Activated T-cell treated with anti-CD3 and anti-CD28 coated beads, Interleukin-2, amount 50 U/mL, for 48 hours (primary cell): ENCODE data around the gene ATP1B2.
"Not testable (repeated sequence)": the region's sequence is repeated elsewhere in the genome, so short reads cannot be mapped to it uniquely, and the experiment has no call there.

Source experiments
- DNase-seq, 2 experiments: peaks; one replicate each; pipeline ENCODE4 v3.0.0-alpha.2; 2020

Gene ATP1B2, protein sequence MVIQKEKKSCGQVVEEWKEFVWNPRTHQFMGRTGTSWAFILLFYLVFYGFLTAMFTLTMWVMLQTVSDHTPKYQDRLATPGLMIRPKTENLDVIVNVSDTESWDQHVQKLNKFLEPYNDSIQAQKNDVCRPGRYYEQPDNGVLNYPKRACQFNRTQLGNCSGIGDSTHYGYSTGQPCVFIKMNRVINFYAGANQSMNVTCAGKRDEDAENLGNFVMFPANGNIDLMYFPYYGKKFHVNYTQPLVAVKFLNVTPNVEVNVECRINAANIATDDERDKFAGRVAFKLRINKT

DNA sequence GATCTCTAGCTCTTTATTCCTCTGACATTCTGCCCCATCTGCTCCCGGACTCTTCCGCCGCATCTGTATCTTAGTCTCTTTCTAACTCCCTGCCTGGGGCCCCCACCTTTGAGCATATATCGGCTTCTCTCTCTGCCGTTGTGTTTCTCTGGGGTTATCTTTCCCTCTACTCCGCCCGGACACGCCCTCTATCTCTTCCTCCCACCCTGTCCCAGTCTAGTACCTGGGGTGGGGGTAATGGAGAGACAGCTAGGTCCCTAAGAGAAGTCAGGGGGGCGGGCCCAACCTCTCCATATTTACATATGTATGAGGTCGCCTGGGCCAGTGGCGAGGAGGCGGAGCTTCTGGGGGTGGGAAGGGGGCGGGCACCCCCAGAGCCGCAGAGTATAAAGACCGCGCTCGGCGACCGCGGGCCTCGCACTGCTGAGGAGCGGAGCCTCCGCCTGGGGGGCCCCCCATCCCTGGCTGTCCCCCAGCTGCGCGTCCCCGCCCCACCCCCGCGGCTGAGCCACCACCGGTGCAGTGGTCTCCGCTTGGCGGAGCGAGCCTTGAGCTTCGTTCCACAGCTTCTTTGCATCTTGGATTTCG lies at the start of gene ATP1B2:
Gene ATP1B2 (plus strand): TSS at position 418 of the 588 bp plus-strand sequence. CDS start 593 bp downstream, outside the sequence.
- peak; percentile 77 to 81 for DNase-seq

DNA sequence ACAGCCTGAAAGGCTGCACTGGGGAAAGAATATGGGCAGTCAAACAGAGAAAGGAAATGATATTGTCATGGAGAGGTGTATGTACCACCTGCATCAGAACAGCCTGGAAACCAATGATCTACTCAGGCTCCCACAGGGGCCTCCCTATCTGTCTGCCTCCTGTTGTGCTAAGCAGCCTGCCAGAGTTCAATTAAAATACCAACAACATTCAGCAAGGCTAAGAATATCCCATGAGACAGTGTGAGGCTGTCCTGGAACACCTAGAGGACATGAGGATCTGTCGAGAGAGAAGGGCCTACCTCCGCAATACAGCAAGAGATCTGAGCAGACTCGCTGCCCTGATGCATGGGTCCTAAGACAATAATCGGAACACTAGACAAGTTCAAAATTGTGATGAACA lies 44.4 kb upstream of the ATP1B2 start:
- no peak for DNase-seq

DNA sequence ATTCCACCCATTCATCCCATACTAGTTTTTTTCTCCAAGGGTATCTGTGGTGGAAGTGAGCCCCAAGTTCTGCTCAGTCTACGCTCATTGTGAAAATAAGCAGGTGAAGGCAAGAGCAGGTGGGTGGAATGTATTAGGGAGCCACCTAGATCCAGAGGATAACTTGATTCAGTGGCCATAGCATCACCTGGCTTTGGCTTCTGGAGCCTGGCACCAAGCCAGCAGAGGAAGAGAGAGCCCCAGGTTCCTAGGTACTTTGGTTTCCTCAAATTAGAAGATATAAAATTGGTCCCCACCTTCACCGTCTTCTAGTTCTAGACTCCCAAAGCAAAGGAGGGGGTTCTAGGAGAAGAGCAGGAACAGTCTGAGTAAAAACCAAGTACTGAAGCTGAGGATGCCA lies 40.1 kb upstream of the ATP1B2 start:
- DNase-seq, result no peak

DNA sequence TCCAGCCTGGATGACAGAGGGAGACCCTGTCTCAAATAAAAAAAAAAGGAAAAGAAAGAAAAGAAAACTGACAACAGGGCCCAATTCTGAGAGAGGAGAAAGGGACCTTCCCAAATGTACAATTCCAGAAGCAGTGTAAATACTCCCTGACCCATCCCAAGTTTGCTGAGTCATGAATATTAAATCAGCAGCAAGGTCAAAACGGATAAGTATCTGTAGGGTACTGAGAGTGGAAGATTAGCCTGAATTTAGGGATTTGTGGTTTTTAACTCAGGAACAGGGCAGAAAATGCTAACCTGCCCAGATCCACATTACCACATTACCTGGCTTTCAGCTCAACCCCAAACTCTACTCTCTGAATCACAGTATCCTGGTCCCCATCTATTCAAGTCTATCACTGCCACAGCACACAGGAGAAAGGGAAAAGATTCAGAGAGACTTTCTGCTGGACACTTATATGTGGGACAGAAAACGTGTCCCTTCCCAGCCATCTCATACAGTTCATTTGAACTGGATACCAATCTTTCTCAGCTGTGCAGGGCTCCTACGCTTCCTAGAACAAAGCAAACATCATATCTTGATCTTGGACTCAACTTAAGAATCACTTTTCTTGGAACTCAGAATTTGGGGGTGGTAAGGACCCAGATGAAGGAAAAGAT lies 39.0 kb upstream of the ATP1B2 start:
- DNase-seq, result no peak

DNA sequence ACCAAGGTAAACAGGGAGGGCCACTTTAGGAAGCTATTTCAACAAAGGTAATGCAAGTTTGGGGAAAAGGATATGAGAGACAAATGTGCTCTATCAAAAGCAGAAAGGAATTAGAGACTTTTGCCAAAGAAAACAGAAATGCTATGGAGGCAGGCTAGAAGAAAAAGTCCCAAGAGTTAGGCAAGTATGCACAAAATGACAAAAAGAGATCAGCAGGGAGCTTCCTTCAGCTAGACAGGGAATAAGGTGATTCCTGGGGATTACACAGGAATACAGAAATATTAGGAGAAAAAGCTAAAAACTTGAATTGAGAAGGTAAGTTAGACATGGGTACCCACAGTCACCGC lies 38.5 kb upstream of the ATP1B2 start:
- DNase-seq, result no peak

DNA sequence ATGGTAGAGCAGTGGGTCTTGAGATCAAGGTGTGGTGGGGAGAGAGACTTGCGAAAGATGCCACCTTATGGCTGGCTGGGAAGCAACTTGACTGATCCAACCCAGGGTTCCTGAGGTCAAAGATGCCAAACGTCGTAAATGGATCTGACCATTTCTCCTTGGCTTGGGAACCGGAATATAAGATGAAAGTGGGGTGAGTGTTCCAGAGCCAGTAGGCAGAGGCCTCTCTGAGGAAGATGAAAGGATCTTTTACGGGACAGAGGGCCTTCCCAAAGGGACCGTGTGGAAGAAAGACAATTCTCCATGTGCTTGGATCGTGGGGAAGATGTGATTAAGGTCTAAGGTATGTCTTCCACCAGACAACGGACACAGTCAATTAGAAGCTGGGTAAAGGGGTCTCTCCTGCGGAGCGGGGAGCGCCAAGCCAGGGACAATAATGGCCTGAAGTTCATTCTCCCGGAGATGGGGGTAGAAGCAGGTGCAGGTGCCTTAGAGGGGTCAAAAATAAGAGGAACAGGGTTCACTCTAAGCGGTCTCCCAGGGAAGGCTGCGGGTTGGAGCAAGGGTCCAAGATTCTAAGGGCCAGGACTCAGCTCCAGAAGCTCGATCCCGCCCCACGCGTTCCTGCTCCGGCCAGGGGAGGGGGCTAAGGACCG lies 36.8 kb upstream of the ATP1B2 start:
- peak; percentile 23 to 29 for DNase-seq

DNA sequence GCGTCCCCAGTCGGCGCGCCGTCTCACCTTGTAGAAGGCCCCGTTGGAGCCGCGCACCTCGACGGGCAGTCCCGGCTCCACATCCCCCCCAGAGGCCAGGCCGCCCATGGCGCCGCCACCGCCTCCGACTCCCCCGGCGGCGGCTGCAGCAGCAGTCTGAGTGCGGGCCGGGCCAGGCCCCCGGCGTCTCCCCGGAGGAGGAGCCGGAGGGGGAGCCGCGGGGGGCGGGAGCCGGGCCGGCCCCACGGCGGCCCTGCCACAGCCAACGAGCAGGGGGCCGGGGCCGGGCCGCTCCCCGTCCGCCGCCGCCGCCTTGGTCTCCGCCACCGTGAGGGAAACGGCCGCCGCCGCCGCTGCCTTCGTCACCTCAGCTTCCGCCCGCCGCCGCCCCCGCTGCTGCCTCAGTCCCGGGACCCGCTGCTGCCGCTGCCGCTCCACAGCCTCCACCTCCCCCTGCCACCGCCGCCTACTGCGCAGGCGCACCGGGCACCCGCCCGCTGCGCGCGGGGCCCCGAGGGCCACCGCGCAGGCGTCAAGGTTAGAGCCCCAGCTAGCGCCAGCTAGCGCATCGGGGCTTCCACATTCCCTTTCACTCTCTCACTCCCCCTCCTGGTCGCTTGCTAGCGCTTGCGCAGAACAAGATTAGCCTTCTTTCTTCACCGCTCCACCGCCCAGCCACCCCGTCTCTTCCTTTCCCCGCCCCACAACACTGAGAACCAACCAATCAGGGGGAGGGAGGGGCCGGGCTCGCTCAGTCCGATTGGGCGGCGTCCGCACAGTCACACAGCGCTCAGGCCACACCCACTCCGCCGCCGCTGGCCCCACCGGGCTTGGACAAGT lies 36.1 kb upstream of the ATP1B2 start, which contains the start of gene FXR2:
Gene FXR2 (minus strand): TSS at position 473 of the 840 bp plus-strand sequence. CDS start 365 bp downstream, at position 108.
- DNase-seq, result peak; percentile 99

DNA sequence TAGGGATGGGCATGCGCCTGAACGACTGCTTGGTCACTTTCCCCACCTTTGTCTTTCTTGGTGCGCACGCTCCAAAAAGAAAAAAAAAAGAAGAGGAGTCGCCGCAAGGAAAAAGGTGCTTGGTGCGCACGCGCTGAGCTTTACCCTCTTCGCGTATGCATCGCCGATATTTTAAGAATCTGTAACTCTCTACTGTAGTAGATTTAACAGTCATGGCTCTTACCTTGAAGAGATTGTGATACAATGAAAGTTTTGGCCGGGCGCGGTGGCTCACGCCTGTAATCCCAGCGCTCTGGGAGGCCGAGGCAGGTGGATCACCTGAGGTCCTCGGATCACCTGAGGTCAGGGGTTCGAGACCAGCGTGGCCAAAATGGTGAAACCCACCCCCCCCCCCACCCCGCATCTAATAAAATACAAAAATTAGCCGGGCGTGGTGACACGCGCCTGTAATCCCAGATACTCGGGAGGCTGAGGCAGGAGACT lies 35.4 kb upstream of the ATP1B2 start:
- DNase-seq, result no peak

DNA sequence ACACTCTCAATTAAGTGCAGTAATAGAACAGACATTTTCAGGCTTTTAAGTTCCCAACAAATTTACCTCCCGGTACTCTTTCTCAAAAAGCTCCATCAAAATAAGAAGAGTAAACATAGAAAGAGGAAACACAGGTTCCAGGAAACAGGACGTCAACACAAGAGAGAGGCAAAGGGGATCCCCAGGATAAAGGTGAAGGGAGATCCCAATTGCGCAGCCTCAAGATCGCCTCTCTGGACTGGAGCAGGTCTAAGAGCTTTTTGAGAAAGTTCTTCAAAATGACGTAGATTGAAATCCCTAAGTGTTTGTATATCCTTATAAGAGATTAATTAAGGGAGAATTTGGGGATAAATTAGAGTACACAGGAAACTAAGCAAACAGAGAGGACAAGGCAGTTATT lies 32.1 kb upstream of the ATP1B2 start:
- no peak for DNase-seq

DNA sequence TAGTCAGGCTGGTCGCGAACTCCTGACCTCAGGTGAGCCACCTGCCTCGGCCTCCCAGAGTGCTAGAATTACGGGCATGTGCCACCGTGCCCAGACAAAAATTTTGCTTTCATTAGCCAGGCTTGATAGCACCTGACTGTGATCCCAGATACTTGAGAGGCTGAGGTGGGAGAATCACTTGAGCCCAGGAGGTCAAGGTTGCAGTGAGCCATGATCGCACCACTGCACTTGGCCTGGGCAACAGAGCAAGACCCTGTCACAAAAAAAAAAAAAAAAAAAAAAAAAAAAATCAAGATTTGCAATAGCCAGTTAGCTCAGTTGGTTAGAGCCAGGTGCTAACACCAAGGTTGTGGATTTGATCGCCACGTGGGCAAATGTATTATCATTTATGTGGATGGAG lies 29.9 kb upstream of the ATP1B2 start:
- DNase-seq, result no peak

DNA sequence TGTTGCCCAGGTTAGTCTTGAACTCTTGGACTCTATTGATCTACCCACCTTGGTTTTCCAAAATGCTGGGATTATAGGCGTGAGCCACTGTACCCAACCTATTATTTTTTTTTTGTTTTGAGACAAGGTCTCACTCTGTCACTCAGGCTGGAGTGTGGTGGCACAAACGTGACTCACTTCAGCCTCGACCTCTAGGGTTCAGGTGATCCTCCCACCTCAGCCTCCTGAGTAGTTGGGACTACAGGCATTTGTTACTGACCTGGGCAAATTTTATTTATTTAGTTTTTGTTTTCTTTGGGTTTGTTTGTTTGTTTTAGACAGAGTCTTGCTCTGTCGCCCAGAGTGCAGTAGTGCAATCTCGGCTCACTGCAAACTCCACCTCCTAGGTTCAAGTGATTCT lies 27.1 kb upstream of the ATP1B2 start:
- no peak for DNase-seq

DNA sequence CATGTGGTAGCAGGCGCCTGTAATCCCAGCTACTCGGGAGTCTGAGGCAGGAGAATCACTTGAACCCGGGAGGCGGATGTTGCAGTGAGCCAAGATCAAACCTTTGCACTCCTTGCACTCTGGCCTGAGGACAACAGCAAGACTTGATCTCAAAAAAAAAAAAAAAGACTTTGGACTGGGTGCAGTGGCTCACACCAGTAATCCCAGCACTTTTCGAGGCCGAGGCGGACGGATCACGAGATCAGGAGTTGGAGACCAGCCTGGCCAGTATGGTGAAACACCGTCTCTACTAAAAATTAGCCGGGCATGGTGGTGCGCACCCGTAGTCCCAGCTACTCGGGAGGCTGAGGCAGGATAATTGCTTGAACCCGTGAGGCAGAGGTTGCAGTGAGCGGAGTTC lies 25.0 kb upstream of the ATP1B2 start:
- not testable (repeated sequence) for DNase-seq

DNA sequence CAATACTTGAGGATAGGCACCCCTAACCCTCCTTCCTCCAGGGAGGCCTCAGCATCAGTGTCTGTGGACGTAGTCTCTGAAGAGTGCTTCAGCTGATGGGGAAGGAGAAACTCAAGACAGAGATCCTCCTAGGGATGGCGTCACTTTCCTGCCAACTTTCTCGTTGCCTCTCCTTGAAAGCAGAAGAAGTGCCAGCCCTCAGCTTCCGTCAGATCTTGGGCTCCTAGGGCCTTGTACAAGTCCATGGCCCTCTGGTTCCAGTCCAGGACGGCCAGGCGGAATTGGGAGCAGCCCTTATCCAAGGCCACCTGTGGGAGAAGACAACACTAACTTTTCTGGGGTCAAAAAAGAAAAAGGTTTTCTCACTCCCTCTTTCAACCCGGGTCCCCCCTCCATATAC lies 24.4 kb upstream of the ATP1B2 start:
- no peak for DNase-seq

DNA sequence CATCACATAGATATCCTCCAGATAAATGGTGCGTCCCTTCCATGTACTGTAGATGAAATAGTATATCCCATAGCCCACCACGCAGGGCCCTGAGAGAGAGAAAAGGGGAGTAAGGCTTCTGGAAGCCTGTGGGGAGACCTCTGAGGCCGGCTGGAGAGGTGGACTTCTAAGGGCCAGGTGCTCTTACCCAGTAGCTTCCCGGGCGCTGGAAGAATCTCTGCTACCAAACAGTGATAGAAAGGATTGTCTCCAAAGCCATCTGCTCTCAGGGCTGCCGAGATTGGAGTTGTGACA lies 23.8 kb upstream of the ATP1B2 start:
- DNase-seq, result no peak

DNA sequence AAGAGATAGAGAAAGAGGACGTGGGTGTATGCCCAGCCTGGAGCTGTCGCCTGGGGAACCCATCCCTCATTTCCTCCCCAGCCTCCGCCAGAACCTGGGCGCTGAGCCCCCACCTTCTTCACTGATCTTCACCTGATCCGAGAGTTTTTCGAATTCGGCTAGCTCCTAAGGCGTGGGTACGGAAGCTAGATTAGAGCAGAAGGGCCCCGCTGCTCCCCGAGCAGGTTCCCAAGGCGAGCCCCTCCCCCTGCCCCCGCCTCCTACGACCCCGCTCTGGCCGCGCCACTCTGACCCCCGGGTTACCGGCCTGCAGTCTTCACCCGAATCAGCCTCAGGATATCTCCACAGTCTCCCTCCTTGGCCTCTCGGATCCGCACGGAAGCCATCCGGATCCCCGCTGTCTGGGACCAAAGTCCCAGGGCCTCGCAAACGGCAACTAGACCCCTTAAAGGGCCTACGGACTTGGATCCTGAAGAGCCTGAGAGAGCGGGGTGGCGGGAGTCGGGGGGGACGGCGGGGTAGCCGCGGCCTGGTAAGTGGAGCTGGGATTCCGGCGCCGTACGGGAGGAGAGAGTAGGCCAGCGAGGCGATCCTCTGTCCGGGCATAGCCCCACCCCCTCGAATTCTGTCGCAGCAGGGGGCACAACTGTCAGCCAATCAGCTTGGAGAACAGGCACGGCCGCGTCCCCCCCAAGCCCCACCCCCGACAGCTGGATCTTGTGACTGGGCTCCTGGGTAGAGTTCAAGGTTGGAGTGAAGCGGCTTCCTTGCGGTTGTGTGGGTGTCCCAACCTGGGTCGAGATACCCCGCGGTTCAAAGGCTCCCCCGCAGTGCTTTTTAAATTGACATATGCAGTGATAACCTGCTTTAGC lies 23.2 kb upstream of the ATP1B2 start, which contains the start of gene SAT2:
Gene SAT2 (minus strand): TSS at position 572 of the 872 bp plus-strand sequence. CDS start 186 bp downstream, at position 386.
- DNase-seq, result peak; percentile 87 to 90

DNA sequence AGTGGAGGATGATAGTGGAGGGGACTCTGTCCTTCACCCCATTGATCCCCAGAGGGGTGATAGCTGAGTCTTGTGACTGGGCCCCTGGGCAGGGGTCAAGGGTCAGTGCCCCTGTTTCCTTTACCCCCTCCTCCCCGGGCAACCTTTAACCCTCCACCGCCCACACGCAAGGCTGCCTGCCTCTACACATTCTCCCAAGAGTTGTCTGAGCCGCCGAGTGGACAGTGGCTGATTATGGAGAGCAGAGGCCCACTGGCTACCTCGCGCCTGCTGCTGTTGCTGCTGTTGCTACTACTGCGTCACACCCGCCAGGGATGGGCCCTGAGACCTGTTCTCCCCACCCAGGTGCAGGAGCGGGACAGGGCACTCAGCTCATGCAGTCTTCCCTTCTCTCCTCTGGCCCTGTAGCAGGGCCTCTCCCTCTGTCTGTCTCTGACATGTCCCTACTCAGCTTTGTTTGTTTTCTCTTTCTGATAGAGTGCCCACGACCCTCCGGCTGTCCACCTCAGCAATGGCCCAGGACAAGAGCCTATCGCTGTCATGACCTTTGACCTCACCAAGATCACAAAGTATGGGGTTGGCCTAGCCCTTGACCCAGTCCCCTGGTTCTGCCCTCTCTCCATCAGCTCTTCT lies 20.7 kb upstream of the ATP1B2 start, which contains the start of gene SHBG:
Gene SHBG (plus strand): TSS at position 197 of the 633 bp plus-strand sequence. CDS start 38 bp downstream, at position 235.
- no peak for DNase-seq

DNA sequence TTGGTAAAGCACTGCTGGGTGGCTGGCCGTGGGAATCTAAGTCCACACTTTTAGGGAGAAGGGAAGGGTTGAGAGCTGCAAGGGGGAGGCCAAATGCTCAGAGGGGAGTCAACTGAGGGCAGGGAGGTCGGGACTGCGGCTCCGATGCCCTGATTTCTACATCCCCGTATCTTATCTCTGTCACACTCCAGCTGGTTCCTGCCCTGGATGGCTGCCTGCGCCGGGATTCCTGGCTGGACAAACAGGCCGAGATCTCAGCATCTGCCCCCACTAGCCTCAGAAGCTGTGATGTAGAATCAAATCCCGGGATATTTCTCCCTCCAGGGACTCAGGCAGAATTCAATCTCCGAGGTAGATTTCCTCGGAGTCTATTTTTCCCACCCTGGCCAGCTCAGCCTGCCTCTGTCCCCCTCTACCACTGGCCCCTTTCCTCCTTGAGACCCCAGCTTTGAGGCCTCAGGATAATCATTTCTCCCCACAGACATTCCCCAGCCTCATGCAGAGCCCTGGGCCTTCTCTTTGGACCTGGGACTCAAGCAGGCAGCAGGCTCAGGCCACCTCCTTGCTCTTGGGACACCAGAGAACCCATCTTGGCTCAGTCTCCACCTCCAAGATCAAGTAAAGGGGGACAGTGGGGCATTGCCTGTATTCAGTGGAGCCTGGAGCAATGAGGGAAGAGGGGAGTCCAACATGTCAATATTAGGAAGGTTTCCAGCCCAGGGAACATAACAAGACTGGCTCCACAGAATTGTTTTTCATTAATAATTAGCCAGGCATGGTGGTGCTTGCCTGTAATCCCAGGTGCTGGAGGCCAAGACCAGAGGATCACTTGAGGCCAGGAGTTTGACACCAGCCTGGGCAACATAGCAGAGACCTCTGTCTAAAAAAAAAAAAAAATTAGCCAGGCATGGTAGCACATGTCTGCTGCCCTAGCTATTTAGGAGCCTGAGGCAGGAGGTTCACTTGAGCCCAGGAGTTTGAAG lies 19.0 kb upstream of the ATP1B2 start:
- DNase-seq, result no peak

DNA sequence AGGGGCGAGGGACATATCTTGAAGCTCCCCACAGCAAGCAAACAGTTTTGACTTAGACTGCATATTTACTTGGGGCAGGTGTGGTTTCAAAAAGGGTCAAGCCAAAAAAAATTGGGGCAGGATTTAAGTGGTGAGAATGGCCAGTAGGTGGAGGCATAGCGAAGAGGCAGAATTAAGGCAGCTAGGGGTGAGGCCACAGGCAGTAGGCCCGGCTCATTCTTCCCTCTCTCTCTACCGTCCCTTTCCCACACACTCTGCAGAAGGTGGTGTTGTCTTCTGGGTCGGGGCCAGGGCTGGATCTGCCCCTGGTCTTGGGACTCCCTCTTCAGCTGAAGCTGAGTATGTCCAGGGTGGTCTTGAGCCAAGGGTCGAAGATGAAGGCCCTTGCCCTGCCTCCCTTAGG lies 18.2 kb upstream of the ATP1B2 start:
- peak; percentile 38 to 44 for DNase-seq

DNA sequence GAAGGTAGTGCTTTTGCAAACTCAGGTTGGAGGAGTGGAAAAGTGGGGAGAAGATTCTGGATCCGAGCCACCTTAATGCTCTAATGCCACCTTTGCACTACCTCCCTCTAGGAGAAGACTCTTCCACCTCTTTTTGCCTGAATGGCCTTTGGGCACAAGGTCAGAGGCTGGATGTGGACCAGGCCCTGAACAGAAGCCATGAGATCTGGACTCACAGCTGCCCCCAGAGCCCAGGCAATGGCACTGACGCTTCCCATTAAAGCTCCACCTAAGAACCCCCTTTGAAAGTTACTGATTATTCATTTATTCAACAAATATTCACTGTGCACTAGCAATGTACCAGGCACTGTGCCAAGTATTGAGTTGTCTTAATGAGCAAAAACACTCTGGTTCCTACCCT lies 17.6 kb upstream of the ATP1B2 start:
- no peak for DNase-seq

DNA sequence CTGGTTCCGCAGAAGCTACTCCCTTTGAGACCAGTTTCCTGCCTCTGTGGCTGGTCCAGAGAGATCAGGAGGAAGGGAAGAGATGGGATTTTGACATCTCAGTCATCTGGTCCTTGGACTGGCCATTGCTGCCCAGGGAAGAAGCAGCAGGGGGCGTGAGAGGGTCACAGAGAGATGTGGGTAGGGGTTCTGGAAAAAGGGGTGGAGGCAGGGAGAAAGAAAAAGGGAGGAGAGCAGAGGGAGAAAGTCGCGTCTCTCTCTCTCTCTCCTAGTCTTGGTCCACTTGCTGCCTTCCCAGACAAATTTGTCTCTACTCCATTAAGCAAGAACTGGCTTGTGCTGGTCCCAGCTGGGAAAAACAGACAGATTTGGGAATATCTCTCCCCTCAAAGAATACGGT lies 16.3 kb upstream of the ATP1B2 start:
- peak; percentile 39 to 40 for DNase-seq
